GM19397 (cell line): ENCODE data around the gene MAGEB6B.
"Not testable (repeated sequence)": the region's sequence is repeated elsewhere in the genome, so short reads cannot be mapped to it uniquely, and the experiment has no call there.

Experiments
- ATAC-seq: cut with Tn5 transposase; IDR thresholded peaks from one replicate; pipeline ENCODE4 v1.9.1; 2021; ENCODE audit warnings: mild to moderate bottlenecking, moderate library complexity; ENCODE audit not compliant: unreplicated experiment

Gene MAGEB6B, protein sequence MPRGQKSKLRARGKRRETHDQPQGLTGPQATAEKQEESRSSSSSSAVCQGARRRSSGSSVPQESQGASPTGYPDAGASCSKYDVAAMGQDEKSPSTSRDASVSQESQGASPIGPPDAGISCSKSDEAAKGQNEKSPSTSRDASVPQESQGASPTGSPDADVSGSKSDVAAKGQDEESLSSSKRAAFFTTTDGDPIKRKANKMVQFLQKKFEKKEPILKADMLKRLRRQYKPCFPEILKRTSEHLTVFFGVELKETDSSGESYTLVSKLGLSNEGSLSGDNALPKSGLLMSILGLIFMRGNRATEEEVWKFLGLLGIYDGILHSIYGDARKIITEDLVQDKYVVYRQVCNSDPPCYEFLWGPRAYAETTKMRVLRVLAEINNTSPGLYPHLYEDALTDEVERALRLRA

DNA sequence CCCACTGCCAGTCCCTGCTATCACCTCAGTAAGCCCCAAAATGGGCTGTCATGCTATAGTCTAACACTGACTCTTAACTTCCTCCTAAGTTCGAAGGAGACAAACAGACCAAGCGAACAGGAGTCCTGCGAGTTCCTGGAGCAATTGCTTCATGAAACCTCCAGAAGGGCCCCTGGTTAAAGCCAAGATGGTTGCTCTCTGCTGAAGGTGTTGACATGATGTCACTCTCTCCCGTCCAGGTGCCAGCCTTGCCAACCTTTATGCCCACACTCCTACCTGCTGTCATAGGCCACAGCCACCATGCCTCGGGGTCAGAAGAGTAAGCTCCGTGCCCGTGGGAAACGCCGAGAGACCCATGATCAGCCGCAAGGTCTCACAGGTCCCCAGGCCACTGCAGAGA, at the start of gene MAGEB6B:
TSS of gene MAGEB6B (plus strand) at position 301 of the 400 bp plus-strand sequence. CDS start at position 301, 0 bp downstream.
- no peak for ATAC-seq

- ATAC-seq, result no peak
Observed at GRCh38 chrX:26138274-26138673, 22.1 kb upstream of the MAGEB6B start, which contains the start of gene MAGEB18. TSS of gene MAGEB18 (plus strand) at chrX:26138343. CDS start at chrX:26138986, 643 bp downstream.

GRCh38 chrX:26146024-26146423, 14.4 kb upstream of the MAGEB6B start:
- ATAC-seq, result no peak

DNA sequence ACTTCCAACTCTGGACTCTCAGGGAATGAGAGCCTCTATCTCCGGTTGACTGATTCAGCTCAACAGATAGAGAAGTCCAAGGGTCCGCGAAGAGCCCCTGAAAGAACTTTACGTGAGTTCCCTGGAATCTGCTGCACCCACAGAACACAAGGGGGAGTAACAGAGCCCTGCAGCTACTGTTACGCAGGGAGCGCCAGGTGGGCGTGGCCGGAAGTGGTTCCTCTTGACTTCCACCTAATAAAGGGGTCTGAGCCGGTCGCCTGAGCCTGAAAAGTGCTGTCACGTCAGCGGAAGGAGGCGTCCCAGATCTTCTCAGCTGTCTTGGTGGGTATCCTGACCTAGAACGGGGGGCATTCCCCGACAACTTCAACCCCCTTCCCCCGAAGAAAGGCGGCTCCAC, 31.8 kb downstream of the MAGEB6B start, which contains the start of gene MAGEB6:
TSS of gene MAGEB6 (plus strand) at position 237 of the 400 bp plus-strand sequence. CDS start 1,407 bp downstream, outside the sequence.
- no peak for ATAC-seq

DNA sequence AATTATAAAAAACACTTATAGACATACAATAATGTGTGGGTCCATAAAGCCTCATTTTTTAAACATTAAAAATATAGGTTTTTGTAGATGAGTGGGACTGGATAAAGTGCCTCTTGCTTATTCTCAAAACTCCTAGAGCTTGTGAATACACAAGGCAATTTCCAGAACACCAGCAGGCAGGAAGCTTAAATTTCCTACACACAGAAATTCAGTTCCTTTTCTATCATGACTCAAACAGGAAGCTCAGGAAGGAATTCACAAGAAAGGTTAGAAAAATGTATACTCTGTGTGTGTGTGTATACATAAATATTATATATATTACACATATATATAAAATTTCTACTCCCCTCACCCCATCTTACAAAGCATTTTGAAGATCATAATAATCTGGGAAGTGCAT, 43.2 kb downstream of the MAGEB6B start:
- ATAC-seq, result no peak

- ATAC-seq, result not testable (repeated sequence)
Observed at GRCh38 chrX:26204717-26205116, 44.3 kb downstream of the MAGEB6B start.

DNA sequence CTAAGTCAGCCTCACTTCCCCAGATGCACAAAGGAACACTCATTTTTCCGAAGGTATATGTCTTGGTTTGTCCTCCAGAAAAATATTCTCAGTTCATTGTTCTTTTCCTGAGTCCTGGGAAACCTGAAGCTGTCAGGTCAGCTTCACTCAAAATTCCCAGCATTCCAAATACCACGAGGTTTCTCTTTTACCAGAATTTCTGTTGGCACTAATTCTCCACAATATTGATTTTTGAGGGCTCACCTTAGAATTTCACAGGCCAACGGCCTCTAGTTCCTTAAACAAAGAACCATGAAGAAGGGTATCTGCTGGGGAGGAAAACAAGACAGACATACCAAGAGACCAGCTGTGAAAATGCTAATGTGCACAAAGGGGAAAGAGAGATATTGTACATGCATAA, 47.6 kb downstream of the MAGEB6B start:
- no peak for ATAC-seq
